ENCODE measurements around the gene FBXL7.

DNA sequence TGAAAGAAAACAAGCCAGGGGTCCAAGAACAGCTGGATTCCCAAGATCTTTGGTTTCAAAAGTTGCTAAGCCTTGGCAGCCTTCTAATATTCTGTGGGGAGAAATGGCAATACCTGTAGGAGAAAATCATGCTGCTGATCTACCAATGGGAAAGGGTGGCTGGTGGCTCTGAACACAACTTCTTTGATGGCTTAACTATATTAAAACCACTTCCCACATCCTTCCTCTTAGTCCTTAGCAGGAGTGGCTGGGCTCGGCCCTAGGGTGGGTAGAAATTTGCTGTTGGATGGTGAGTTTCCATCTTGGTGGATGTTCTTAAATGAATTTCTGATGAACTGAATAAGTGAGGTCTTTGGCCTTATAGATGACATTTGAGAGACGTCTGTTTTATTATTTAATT, 19.5 kb upstream of the FBXL7 start:
- TF ChIP-seq, protein P1, sequence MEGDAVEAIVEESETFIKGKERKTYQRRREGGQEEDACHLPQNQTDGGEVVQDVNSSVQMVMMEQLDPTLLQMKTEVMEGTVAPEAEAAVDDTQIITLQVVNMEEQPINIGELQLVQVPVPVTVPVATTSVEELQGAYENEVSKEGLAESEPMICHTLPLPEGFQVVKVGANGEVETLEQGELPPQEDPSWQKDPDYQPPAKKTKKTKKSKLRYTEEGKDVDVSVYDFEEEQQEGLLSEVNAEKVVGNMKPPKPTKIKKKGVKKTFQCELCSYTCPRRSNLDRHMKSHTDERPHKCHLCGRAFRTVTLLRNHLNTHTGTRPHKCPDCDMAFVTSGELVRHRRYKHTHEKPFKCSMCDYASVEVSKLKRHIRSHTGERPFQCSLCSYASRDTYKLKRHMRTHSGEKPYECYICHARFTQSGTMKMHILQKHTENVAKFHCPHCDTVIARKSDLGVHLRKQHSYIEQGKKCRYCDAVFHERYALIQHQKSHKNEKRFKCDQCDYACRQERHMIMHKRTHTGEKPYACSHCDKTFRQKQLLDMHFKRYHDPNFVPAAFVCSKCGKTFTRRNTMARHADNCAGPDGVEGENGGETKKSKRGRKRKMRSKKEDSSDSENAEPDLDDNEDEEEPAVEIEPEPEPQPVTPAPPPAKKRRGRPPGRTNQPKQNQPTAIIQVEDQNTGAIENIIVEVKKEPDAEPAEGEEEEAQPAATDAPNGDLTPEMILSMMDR (conservative IDR thresholded peaks at IDR 0.05) = no peak
- no peak for TF ChIP-seq ZFX (IDR thresholded peaks at IDR 0.05)

Data from C4-2B (cell line).